ENCODE results near the gene ATP1B3.
"Not testable (repeated sequence)": the region's sequence is repeated elsewhere in the genome, so short reads cannot be mapped to it uniquely, and the experiment has no call there.

The ATP1B3 gene

DNA sequence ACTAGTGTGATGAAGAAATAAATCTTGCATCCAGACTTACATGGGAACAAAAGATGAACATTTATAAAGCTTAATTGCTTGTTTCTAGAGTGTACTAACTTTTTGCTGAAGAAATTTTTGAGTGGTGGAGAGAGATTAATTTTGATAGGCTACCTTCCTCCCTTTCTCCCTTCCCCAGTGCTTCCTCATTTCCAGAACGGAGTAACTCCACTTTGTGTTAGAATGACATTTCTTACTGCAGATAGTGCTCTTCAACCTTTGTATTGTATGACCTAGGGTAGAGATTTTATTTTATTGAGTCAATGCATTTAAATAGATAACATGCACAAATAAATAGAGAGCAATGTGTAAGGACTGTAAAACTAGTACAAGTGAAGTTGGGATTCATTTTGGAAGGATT, 1.9 kb downstream of the ATP1B3 start:
- no peak for DNase-seq (ENCODE audit: low read depth)
- peak overlapping the region; percentile 94 for H3K4me3 ChIP-seq (ENCODE audit: low read depth, low read length)
- TF ChIP-seq, protein P1, sequence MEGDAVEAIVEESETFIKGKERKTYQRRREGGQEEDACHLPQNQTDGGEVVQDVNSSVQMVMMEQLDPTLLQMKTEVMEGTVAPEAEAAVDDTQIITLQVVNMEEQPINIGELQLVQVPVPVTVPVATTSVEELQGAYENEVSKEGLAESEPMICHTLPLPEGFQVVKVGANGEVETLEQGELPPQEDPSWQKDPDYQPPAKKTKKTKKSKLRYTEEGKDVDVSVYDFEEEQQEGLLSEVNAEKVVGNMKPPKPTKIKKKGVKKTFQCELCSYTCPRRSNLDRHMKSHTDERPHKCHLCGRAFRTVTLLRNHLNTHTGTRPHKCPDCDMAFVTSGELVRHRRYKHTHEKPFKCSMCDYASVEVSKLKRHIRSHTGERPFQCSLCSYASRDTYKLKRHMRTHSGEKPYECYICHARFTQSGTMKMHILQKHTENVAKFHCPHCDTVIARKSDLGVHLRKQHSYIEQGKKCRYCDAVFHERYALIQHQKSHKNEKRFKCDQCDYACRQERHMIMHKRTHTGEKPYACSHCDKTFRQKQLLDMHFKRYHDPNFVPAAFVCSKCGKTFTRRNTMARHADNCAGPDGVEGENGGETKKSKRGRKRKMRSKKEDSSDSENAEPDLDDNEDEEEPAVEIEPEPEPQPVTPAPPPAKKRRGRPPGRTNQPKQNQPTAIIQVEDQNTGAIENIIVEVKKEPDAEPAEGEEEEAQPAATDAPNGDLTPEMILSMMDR (IDR thresholded peaks at IDR 0.05; ENCODE audit: insufficient read depth, low read depth, low read length, missing control alignments): no peak

DNA sequence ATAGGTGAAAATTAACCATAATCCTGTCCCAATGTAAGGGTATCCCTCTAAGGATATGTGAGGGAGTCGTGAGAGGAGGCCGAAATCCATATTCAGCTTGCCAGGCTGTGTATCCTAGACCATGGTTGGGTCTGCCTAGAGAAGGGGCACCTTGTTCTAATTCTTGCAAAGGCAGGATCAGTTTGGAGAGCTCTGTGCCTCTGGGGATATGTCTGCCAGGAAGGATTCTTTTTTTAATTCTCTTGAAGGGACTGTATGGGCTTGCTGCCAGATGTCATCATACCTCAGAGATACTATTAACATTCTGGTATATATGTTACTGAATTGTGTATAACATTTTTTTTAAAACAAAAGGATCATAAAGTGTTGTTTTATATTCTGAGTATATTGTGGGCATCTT, 2.4 kb downstream of the ATP1B3 start:
- TF ChIP-seq, protein P1 (IDR thresholded peaks at IDR 0.05; ENCODE audit: insufficient read depth, low read depth, low read length, missing control alignments): no peak
- DNase-seq (ENCODE audit: low read depth): no peak
- peak overlapping the region; percentile 94 for H3K4me3 ChIP-seq (ENCODE audit: low read depth, low read length)

DNA sequence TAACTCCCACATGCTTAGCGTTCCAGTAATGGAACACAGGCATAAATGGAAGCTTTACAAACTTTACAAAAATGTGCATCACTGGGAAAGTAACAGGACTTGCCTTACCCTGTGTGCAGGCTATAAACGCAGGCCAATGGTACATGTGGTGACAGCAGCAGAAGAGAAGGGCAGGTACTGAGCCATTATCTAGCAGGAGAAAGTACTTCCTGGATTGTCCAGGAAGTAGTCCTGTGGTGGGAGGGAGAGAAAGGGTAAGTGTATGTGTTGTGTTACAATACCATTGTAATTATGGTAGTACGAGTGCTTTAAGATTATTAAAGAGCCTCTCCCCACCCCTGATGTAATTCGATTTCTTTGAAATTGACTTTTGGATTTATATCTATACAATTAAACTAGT, 5.3 kb downstream of the ATP1B3 start:
- DNase-seq (ENCODE audit: low read depth): no peak
- TF ChIP-seq, protein P1 (IDR thresholded peaks at IDR 0.05; ENCODE audit: insufficient read depth, low read depth, low read length, missing control alignments): no peak
- H3K4me3 ChIP-seq (ENCODE audit: low read depth, low read length): no peak overlapping the region

DNA sequence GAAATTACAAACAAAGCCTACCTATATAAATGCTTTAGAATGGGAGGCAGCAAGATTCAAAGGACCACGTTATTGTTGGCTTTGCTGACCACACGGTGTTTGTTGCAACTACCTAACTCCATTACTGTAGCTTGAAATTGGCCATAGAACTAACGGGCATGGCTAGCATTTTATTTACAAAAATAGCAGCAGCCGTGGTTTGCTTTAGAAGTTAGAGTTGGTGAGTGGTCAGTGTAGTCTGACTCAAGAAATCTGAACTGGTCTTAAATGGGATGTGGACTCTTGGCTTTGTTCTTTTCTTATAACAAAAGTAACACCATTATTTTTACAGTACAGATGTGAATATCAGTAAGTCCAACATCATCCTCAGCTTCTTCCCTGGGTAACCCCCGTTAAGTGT, 10.6 kb downstream of the ATP1B3 start:
- no peak for DNase-seq (ENCODE audit: low read depth)
- TF ChIP-seq, protein P1 (IDR thresholded peaks at IDR 0.05; ENCODE audit: insufficient read depth, low read depth, low read length, missing control alignments): no peak

DNA sequence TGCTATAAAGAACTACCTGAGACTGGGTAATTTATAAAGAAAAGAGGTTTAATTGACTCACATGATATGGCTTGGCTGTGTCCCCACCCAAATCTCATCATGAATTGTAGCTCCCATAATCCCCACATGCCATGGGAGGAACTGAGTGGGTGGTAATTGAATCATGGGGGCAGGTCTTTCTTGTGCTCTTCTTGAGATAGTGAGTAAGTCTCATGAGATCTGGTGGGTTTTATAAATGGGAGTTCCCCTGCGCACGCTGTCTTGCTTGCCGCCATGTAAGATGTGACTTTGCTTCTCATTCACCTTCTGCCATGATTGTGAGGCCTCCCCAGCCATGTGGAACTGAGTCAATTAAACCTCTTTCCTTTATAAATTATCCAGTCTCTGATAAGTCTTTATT, 12.1 kb downstream of the ATP1B3 start:
- not testable (repeated sequence) for DNase-seq (ENCODE audit: low read depth); H3K4me3 ChIP-seq (ENCODE audit: low read depth, low read length)

More for the DNA sequence above, 10.6 kb downstream of the ATP1B3 start:
- no peak overlapping the region for H3K4me3 ChIP-seq (ENCODE audit: low read depth, low read length)

DNA sequence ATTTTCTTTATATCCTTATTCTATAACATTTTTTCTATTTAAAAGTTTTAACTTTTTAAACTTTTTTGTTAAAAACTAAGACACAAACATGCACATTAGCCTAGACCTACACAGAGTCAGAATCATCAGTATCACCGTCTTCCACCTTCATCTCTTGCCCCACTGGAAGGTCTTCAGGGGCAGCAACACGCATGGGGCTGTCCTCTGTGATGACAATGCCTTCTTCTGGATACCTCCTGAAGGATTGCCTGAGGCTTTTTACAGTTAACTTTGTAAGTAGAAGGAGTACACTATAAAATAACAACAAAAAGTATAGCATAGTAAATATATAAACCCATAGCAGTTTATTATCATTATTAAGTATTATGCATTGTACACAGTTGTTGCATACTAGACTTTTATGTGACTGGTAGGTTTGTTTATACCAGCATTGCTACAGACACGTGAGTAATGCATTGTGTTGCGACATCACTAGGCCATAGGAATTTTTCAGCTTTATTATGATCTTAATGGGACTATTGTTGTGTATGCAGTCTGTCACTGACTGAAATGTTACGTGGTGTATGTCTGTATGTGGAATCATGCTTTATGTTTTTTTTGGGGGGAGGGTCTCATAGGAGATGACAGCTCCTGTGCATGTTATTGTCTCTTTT, 18.2 kb downstream of the ATP1B3 start:
- DNase-seq (ENCODE audit: low read depth): no peak
- TF ChIP-seq, protein P1 (IDR thresholded peaks at IDR 0.05; ENCODE audit: insufficient read depth, low read depth, low read length, missing control alignments): no peak
- no peak overlapping the region for H3K4me3 ChIP-seq (ENCODE audit: low read depth, low read length)

DNA sequence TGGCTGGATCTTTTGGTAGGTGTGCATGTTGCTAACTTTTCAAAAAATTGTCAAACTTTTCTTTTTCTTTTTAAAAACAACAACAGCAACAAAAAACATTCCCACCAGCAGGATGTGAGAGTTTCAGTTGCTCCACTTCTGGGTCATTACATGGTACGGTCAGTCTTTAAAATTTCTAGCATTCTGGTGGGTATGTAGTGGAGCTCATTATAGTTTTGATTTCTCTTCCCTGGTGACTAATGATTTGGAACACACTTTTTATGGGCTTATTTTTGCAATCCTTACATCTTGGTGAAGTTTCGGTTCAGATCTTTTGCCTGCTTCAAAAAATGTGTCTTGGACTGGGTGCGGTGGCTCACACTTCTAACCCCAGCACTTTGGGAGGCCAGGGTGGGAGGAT, 19.3 kb downstream of the ATP1B3 start:
- DNase-seq (ENCODE audit: low read depth): no peak
- TF ChIP-seq, protein P1 (IDR thresholded peaks at IDR 0.05; ENCODE audit: insufficient read depth, low read depth, low read length, missing control alignments): no peak
- H3K4me3 ChIP-seq (ENCODE audit: low read depth, low read length): no peak overlapping the region
